Skeletal muscle cell (primary cell): ENCODE measurements around the gene C11orf21.

Experiments
- DNase-seq: peaks from one replicate; pipeline ENCODE4 v3.0.0-alpha.2; 2010; ENCODE audit warnings: low read depth
- H3K4me3 ChIP-seq: 2 replicates; pipeline ENCODE4 v1.5.1; 2011; ENCODE audit warnings: low read depth, mild to moderate bottlenecking, control low read depth, low read length, moderate library complexity

C11orf21 gene

DNA sequence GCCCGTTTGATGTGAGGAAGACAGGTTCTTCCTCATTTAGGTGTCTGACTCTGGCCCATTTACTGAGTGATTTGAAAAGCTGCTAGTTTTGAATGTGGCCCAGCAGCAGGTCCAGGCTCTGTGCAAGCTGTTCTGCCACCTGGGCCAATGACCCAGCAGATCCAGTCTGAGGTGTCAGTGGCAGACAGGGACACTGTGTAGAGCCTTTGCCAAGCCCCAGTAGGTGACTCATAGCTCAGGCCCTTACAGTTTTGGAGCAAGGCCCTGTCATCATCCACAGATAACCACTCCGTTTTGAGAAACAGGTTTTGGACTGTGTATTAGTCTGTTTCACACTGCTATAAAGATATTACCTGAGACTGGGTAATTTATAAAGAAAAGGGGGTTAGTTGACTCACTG is 24.0 kb upstream of the C11orf21 start:
- no peak overlapping the region for H3K4me3 ChIP-seq
- no peak for DNase-seq

DNA sequence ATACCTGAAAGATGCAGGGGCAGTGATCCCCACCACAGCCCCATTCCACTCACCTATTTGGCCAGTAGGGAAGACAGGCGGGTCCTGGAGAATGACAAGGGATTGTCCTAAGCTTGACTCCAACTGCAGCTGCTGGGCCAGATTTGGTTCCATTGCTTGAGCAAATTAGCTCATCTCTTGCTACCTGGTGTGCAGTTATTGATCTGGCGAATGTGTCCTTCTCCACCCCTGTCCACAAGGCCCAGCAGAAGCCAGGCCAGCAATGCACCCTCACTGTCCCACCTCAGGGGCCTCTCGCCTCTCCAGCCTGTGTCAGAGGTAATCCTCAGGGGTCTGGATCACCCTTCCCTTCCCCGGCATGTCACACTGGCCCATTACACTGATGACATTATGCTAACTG is 23.4 kb upstream of the C11orf21 start:
- H3K4me3 ChIP-seq = no peak overlapping the region
- no peak for DNase-seq

DNA sequence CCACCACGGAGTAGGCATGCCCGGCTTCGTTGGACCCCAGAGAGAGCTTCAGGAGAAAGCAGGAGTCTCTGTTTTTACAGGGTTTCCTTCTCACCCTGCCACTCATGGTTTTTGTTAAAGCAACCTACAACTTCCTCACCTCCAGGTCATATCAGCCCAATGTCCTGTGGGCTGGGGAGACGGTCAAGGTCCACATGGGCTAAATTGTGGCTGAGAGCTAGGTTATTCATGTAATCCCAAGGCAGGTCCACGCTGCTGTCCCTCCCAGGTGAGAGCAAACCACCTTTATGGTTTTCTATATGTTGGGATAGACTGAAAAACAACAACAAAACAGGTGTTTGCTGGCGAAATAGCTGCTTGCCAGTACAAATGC is 19.6 kb upstream of the C11orf21 start:
- no peak for DNase-seq

DNA sequence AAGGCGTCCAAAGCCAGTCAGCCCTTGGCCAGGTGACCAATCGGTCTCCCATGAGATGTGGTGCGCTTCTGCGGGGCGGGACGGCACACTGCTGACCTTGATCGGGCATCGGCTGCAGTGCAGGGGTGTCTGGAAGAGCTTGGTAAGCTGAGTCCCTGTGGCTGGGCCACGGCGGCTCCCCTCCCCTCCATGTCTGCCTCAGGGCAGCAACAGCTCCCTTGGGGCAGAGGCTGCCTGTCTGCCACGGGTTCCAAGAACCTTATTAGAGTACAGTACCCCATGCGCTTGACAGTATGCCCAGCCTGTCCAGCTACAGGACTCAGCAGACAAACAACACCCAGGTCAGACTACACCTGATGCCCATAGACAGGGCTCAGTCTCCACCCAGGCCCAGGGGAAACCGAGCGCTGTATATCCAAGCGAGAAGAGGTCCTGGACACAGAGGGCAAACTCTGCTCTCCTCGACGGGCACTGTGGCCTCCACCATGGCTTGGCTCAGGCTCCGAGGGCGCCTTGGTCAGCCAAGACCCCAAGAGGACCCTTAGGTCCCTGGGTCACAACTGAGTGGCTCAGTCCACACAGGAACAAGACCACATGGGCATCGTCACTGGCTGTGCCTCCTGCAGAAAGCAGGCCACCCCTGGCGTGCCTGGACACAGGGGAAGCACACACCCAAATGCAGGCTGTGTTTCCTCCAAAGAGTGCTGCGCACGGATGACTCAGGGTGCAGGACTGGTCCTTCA is 19.0 kb upstream of the C11orf21 start:
- H3K4me3 ChIP-seq = no peak overlapping the region
- DNase-seq = no peak

More for the DNA sequence above, 19.6 kb upstream of the C11orf21 start:
- no peak overlapping the region for H3K4me3 ChIP-seq

DNA sequence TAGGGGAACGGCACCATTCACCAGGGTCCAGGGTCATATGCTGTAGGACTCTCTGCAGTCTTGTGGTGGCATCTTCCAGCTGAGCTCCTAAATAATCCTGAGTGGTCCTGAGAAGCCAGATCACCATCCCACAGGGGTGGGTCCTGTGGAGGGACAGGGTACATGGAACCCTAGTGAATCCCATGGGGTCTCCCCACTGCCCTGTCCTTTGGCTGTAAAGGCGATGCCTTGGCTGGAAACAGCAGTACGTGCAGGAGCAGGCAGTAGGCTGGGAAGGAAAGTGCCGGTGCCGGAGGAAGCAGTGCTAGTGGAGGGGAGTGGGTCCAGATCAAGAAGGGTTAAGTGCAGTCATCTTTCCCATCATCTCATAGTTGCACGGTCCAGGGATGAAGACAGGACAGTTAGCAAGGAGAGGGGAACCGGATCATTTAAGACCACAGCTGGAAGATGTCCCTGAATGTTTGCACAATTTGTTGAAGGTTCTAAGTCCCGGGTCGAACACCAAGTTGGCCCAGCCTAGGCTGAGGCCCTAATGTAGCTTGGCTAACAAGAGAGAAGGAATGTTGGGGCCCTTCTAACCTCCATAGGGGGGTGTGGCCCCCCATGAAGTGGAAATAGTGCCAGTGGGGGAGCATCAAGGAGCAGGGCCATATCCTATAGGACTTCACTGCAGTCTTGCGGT is 18.2 kb upstream of the C11orf21 start:
- no peak overlapping the region for H3K4me3 ChIP-seq
- DNase-seq = no peak

DNA sequence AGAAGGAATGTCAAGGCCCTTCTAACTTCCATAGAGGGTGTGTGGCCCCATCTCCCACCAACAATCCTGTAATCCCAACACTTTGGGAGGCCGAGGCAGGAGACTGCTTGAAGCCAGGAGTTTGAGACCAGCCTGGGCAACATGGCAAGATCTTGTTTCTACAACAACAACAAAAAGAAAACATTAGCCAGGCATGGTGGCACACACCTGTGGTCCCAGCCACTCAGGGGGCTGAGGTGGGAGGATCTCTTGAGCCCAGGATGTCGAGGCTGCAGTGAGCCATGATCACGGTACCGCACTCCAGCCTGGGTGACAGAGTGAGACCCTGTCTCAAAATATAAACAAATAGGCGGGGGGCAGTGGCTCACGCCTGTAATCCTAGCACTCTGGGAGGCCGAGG is 17.0 kb upstream of the C11orf21 start:
- H3K4me3 ChIP-seq = no peak overlapping the region

DNA sequence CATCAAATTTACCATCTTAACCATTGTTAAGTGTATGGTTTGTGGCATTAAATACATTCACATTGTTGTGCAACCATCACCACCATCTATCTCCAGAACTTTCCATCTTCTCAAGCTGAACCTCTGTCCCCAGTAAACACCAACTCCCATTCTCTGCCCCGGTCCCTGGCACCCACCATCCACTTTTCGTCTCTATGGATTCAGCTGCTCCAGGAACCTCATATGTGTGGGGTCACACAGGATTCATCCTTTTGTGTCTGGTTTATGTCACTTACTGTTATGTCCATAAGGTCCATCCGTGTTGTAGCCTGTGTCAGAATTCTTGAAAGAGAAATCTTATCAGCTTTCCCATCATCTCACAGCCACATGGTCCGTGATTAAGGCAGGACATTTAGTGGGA is 16.4 kb upstream of the C11orf21 start:
- DNase-seq = no peak
- no peak overlapping the region for H3K4me3 ChIP-seq

More for the DNA sequence above, 17.0 kb upstream of the C11orf21 start:
- no peak for DNase-seq

DNA sequence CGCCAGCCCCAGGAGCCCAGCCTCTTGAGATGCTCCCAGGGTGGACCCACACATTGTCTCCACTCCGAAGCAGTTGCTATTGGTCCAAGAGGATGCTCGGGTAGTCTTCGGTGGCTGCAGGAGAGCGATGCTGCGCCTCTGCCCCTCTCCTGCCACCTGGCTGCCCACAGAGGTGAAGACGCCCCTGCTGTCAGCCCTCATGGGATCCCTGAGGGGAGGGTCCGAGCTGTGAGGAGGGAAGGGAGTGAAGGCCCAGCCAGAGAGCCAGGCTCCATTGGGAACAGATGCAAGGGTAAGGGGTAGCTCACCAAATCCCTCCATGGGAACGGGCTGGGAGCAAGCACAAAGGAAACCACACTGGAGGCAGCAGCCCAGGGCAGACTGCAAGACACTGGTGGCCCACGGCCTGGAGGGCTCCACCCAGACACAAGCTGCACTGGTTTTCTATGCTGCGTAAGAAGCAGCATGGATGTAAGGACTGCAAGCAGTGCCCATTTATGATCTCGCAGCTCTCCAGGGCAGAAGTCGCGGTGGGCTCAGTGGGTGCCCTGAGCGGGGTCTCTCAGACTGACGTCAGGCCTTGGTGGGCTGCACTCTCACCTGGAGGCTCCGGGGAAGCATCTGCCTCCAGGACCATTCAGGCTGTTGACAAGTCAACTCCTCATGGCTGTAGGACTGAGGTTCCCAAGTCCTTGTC is 15.8 kb upstream of the C11orf21 start:
- DNase-seq = no peak
- H3K4me3 ChIP-seq = no peak overlapping the region

DNA sequence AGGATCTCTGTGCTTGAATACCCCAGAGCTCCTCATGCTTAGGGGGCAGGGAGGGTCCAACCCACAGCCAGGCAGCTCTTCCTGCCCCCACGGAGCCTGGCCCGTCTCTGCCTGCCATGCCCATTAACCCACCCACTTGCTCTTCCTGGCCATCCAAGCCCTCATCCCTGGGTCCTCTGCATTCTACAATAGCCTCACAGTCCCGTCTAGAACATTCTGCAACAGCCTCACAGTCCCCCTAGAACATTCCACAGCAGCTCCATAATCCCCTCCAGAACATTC is 15.2 kb upstream of the C11orf21 start:
- no peak overlapping the region for H3K4me3 ChIP-seq
- DNase-seq = no peak

DNA sequence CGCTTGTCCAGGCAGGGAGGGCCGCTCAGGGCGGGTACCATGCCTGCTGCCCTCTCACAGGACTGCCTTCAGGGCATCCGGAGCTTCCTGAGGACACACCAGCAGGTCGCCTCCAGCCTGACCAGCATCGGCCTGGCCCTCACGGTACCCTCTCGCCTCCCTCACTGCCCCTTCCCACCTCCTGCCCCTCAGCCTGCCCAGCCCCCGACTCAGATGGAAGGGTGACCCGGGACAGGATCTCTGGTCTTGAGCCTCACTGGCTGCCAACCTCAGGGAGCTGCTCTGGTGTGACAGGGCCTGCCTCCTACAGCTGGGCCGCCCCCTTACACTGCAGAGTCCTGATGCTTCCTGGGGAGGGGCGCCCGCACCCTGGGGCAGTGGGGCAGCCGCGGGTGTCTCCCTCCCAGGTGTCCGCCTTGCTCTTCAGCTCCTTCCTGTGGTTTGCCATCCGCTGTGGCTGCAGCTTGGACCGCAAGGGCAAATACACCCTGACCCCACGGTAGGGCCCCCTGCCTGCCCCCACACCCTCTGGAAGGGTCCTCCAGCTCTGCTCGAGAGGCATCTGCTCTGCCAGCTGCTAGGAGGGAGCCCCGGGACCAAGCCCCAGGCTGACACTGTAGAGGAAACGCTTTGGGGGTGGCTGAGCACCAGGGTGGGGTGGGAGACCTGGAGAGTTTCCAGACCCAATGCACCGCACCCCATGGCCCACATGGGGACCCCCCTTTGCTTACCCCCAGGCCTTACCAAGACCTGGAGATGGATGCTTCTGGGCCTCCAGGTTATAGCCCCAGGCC is 14.6 kb upstream of the C11orf21 start:
- DNase-seq = no peak
- H3K4me3 ChIP-seq = no peak overlapping the region

DNA sequence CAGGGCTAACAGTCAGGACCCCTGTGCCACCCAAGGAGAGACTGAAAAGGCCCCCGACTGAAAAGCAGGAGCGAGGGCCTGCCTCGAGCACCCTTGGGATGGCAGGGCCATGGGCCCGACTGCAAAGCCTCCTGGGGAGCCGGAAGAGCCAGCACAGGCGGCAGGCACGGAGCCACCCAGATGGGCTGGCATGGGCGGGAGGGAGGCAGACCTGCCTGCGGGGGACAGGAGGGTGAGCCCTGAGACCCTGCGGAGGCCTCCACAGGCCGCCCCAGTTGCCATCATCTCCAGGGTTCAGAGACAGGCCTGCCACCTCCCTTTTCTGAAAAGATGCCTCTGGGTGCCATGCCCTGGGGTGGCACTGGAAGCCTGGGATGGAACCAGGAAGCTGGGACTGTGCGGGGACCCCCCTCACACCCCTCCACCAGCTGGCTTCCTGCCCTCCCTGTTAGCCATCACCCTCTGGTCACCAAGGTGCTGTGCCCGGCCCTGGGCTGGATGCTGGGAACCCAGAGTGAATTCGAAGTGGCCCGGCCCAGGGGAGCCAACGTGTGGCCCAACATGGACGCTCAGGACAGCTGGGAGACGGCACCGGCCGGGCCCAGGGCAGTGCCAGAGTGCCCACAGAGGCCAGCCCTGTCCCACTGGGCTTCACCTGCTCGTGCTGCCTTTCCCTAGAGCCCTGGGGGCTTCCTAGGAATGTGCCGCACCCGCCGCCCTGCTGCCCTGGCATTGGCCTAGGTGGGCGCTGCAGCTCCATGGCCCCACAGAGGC is 13.9 kb upstream of the C11orf21 start:
- no peak overlapping the region for H3K4me3 ChIP-seq
- DNase-seq = no peak

DNA sequence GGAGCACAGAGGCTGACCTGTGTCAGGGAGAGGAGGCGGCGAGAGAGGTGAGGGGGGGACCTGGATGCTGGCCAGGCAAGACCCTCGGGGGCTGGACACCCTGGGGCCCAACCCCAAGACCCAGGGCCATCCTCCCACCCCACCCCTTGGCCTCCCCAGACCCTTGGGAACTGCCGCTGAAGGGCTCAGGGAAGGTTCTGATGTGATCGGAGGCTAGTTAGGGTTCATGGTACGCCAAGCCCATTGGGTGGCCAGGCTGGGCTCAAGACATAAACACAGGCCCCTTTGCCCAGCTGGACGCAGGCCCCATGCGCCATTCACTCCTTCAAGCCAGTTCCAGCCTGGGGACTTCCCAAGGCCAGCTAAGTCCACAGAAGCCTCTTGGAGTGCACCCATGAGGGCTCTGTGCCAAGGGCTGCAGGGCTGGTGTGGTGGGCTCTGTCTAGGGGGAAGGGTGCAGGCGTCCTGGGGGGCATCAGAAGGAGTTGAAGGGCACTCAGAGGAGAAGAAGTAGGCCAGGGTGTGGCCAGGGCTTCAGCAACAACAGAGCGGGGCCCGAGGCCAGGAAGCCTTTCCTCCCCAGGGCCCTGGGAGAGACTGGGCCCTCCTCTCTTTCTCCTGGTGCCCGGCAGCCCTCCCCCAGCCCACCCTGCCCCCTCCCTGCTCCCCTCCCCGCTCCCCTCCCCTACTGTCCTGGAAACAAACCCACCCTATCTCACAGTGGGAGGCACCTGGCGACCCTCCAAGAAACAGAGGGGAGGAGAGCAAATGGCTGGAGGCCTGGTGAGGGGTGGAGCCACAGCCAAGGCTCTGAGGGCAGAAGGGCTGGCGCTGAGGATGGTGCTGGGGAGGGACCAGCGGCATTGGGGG is 13.0 kb upstream of the C11orf21 start:
- no peak overlapping the region for H3K4me3 ChIP-seq
- DNase-seq = no peak

DNA sequence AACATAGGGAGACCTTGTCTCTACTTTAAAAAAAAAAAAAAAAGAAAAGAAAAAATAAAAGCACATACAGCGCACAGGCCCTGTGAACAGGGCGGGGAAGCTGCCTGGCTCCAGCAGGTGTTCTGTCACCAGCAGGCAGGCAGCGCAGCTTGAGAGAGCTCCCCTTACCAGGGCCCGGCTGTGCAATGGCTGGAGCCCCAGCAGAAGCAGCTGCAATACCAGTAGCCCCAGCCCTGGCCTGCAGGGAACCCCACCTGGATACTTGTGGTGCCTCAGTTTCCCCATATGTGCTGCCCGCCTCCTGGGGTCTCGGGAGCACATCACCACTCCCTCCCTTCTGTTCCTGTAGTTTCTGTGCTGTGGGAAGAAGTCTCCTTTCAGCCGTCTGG is 12.4 kb upstream of the C11orf21 start:
- no peak for DNase-seq
- H3K4me3 ChIP-seq = no peak overlapping the region

DNA sequence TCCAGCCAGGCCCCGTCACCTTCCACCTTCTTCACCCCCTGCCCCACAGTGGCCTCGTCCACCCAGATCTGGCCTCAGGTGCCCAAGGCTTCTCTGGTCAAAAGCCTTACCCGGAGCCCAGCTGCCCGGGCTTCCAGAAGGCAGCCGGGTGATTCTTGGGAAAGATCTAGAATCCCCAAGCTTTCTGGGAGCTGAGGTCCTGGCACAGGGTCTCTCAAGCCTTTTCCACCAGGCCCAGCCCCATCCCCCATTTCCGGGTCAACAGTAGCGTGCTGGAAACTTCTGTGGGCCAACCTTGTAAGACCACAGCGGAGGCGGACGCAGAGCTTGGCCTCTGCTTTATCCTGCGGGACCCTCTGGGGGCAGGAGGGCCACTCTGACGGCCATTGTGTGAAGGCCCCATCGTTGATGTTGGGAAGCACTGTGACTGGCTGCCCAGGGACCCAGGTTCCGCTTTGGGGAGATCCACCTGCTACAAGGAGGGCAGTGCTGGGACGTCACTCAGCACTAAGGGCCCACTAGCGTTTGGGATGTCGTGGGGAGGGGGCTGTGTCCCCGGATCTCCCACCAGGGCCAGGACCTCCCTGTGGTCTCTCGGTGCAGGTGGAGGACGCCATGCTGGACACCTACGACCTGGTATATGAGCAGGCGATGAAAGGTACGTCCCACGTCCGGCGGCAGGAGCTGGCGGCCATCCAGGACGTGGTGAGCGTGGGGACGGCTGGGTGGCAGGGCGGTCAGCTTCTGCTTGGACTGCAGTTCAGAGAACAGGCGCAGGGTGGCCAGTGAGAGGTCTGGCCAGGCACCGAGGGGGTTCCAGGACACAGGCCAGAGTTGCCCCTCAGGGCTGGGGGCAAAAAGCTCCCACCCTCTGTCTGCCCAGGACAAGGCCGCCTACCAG is 11.6 kb upstream of the C11orf21 start:
- no peak for DNase-seq
- no peak overlapping the region for H3K4me3 ChIP-seq

DNA sequence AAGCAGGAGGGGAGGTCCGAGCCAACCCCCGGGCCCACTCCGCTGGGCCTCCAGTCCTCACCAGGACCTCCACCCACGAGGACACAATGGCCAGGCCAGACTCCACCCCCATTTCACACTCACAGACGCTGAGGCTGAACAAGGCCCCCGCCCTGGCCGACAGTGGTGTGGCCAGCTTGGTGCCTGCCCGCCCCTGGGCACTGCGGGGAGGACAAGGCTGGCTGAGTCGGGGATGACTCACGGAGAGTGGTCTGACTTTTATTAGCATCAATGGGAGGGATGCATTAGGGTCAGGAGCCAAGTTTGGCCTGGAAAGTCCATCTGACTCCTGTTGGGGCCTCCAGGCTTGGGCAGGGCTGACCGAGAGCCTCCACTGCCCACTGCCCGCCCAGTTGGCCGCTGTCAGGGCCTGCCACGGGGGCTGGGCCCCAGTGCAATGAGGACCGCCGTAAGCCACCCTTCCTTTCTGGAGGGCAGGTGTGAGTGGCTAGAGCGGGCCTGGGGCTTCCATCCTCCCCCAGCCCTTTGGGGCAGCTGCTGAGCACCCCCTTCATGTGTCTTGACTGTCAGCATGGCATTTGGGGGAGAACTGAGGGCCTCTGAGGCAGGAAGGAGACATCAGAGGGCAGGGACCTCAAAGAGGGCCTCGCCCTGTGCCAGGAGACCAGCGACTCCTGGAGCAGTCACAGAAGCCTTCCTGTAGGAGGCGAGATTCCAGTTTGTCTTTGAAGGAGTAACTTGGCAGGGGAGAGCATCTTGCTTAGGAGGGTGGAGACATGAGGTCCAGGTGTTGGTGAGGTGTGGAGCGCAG is 10.7 kb upstream of the C11orf21 start:
- no peak overlapping the region for H3K4me3 ChIP-seq
- no peak for DNase-seq

DNA sequence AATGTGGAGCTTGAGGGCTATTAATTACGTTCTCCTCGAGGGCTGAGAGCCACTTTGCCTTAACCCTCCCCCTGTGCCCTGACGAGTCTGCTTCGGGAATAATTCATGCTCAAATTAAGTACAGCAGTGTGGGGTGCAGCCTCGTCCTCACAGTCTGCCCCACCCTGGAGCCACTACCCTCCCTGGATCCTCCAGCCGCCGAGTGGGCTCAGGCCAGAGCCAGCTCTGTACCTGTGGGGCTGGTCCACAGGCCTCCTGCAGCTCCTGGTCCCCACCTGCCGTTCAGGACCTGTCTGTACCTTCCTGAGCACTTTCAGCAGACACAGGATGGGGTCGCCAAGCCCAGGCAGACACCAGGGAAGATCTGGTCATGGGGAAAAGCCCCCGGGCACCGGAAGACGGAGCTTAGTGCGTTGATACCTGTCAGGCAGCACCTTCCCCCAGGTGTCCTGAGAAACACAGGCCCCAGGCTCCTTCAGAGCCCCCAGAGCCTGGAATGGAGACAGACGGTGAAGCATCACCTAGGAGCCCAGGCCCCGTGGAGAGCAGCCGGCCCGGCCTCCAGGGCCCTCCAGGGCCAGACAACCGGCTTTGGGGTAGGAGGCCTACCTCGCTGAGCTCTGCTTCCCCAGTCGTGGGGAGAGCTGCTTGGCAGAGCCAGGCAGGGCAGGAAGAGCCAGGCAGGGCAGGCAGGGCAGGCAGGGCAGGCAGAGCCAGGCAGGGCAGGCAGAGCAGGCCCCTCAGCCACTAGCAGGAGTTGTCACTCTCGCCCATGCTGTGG is 9.8 kb upstream of the C11orf21 start:
- no peak for DNase-seq
- H3K4me3 ChIP-seq = no peak overlapping the region
